CD14-positive monocyte (primary cell): ENCODE results near the gene RIMS1. TPM values are rescaled to one million over a fixed set of nuclear protein-coding genes. Genes with fewer than 3 reads are reported as not detected.

Experiments used
- DNase-seq, 3 donors: peaks; one replicate each; pipeline ENCODE4 v3.0.0-alpha.2; 2011 to 2022
- H2AFZ ChIP-seq: 2 replicates; pipeline ENCODE4 v1.6.0; 2012; ENCODE audit warnings: mild to moderate bottlenecking, low read depth, low read length, inconsistent platforms; ENCODE audit not compliant: insufficient read depth, poor library complexity, severe bottlenecking
- H3K27ac ChIP-seq, 2 donors: 1 replicate in 1 of 2; 2 replicates in 1 of 2; pipeline ENCODE4 v1.5.1; 2012 to 2013; ENCODE audit warnings: low read length in 2 of 2, control low read depth in 1 of 2, inconsistent platforms in 1 of 2, low read depth in 1 of 2, mild to moderate bottlenecking in 1 of 2
- H3K27me3 ChIP-seq, 2 donors: one replicate each; pipeline versions ENCODE4 v1.6.0 to v1.6.1; 2011 to 2013; ENCODE audit warnings: low read length in 2 of 2; ENCODE audit not compliant: control insufficient read depth in 2 of 2, insufficient read depth in 2 of 2
- H3K36me3 ChIP-seq, 2 donors: replicated peaks in 1 of 2; 1 replicate in 1 of 2; 2 replicates in 1 of 2; pipeline versions ENCODE4 v1.5.1 to v1.6.1; 2012 to 2013; ENCODE audit warnings: low read length in 2 of 2, control low read depth in 1 of 2, inconsistent platforms in 1 of 2, mild to moderate bottlenecking in 1 of 2; ENCODE audit not compliant: insufficient read depth in 2 of 2, control insufficient read depth in 1 of 2
- H3K4me1 ChIP-seq, 2 donors: 1 replicate in 1 of 2; 2 replicates in 1 of 2; pipeline versions ENCODE4 v1.5.1 to v1.6.1; 2012 to 2013; ENCODE audit warnings: low read length in 2 of 2, control low read depth in 1 of 2, inconsistent platforms in 1 of 2, mild to moderate bottlenecking in 1 of 2, moderate library complexity in 1 of 2; ENCODE audit not compliant: insufficient read depth in 2 of 2, control insufficient read depth in 1 of 2
- H3K4me2 ChIP-seq: replicated peaks from 2 replicates; pipeline ENCODE3; 2012; ENCODE audit warnings: low read length, moderate library complexity, mild to moderate bottlenecking; ENCODE audit not compliant: poor library complexity, severe bottlenecking; ENCODE audit errors: extremely low read depth
- H3K4me3 ChIP-seq, 3 experiments: fragments of 200-600 bp in 1 of 3; sonication (generic) in 1 of 3; replicated peaks in 1 of 3; 1 replicate in 2 of 3; 2 replicates in 1 of 3; pipeline ENCODE4 v1.5.1; 2011 to 2013; ENCODE audit warnings: low read length in 3 of 3, mild to moderate bottlenecking in 3 of 3, control low read depth in 2 of 3, low read depth in 2 of 3, inconsistent platforms in 1 of 3, moderate library complexity in 1 of 3
- H3K79me2 ChIP-seq: 2 replicates; pipeline ENCODE4 v1.6.0; 2012; ENCODE audit warnings: mild to moderate bottlenecking, control low read depth, inconsistent platforms, low read length, moderate library complexity; ENCODE audit not compliant: insufficient read depth
- H3K9ac ChIP-seq: 2 replicates; pipeline ENCODE4 v1.6.0; 2017; ENCODE audit warnings: low read length, mild to moderate bottlenecking; ENCODE audit not compliant: insufficient read depth, poor library complexity, severe bottlenecking
- H3K9me3 ChIP-seq, 2 donors: replicated peaks in 1 of 2; 1 replicate in 1 of 2; 2 replicates in 1 of 2; pipeline versions ENCODE4 v1.5.1 to v1.6.1; 2012 to 2013; ENCODE audit warnings: low read length in 2 of 2, control low read depth in 1 of 2; ENCODE audit not compliant: control insufficient read depth in 1 of 2, insufficient read depth in 1 of 2
- H4K20me1 ChIP-seq: 2 replicates; pipeline ENCODE4 v1.6.0; 2012; ENCODE audit warnings: mild to moderate bottlenecking, low read length, control low read depth, moderate library complexity; ENCODE audit not compliant: insufficient read depth
- H3K27ac Mint-ChIP-seq, 7 donors: one replicate each; pipeline ENCODE4 v1.8.0; 2020; ENCODE audit warnings: mild to moderate bottlenecking in 7 of 7, mixed read lengths in 7 of 7, moderate library complexity in 6 of 7, inconsistent platforms in 2 of 7
- H3K27me3 Mint-ChIP-seq, 3 donors: one replicate each; pipeline ENCODE4 v1.8.0; 2021 to 2022; ENCODE audit warnings: low read depth in 3 of 3, mild to moderate bottlenecking in 3 of 3, mixed read lengths in 3 of 3, moderate library complexity in 3 of 3, inconsistent platforms in 1 of 3
- H3K36me3 Mint-ChIP-seq, 2 donors: one replicate each; pipeline ENCODE4 v1.8.0; 2020; ENCODE audit warnings: mixed read lengths in 2 of 2, inconsistent platforms in 1 of 2, mild to moderate bottlenecking in 1 of 2
- H3K4me1 Mint-ChIP-seq: one replicate; pipeline ENCODE4 v1.8.0; 2020; ENCODE audit warnings: mild to moderate bottlenecking, mixed read lengths
- H3K4me3 Mint-ChIP-seq, 2 donors: one replicate each; pipeline ENCODE4 v1.8.0; 2020; ENCODE audit warnings: mild to moderate bottlenecking in 2 of 2, mixed read lengths in 2 of 2, moderate library complexity in 1 of 2
- H3K9me3 Mint-ChIP-seq, 7 donors: one replicate each; pipeline ENCODE4 v1.8.0; 2020 to 2022; ENCODE audit warnings: mixed read lengths in 7 of 7, mild to moderate bottlenecking in 6 of 7, moderate library complexity in 6 of 7, inconsistent platforms in 2 of 7
- WGBS: methylation state at CpG from one replicate; pipeline ENCODE4 v1.1.5; 2013; ENCODE audit warnings: missing lambda C conversion rate; ENCODE audit not compliant: insufficient coverage; 5-methylcytosine and 5-hydroxymethylcytosine counted together
- intact Hi-C, 2 donors: fragments of 100-400 bp; cut with micrococcal nuclease; formaldehyde crosslinking; loops; one replicate each; pipeline versions ENCODE4 v1.15.0 to v1.15.1; 2023
- polyA plus RNA-seq, 3 donors: library from polyadenylated mRNA; depleted of rRNA in 1 of 3; unstranded in 2 of 3; stranded (reverse) in 1 of 3; fragments of 300-500 nt in 2 of 3; fragments of >200 nt in 1 of 3; fragmentation: Illumina TruSeq in 2 of 3; gene quantifications; 1 replicate in 2 of 3; 2 replicates in 1 of 3; pipeline ENCODE4 v1.2.3, GENCODE V29; 2012 to 2021
- TF ChIP-seq, protein P1 (sequence below): fragments of 200-600 bp; IDR thresholded peaks from one replicate; pipeline ENCODE4 v1.8.0; 2022; ENCODE audit warnings: antibody characterized with exemption, mild to moderate bottlenecking

The RIMS1 gene
- polyA plus RNA-seq, 3 donors: not detected

GRCh38 chr6:71965404-71965803 lies 79.1 kb downstream of the RIMS1 start:
- no peaks in the 10 kb centered on the region for H3K4me1 ChIP-seq
- H3K4me2 ChIP-seq: no peak overlapping the region
- H3K4me3 ChIP-seq: no peak overlapping the region
- TF ChIP-seq, protein P1, sequence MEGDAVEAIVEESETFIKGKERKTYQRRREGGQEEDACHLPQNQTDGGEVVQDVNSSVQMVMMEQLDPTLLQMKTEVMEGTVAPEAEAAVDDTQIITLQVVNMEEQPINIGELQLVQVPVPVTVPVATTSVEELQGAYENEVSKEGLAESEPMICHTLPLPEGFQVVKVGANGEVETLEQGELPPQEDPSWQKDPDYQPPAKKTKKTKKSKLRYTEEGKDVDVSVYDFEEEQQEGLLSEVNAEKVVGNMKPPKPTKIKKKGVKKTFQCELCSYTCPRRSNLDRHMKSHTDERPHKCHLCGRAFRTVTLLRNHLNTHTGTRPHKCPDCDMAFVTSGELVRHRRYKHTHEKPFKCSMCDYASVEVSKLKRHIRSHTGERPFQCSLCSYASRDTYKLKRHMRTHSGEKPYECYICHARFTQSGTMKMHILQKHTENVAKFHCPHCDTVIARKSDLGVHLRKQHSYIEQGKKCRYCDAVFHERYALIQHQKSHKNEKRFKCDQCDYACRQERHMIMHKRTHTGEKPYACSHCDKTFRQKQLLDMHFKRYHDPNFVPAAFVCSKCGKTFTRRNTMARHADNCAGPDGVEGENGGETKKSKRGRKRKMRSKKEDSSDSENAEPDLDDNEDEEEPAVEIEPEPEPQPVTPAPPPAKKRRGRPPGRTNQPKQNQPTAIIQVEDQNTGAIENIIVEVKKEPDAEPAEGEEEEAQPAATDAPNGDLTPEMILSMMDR: no peak
- no peak overlapping the region for H3K27ac ChIP-seq
- intact Hi-C loops: no loop called here
- Mint-ChIP-seq H3K36me3 (no peaks in the 10 kb centered on the region), H3K9me3 (peaks cover 0 to 3% (median 0%) of the 10 kb centered on the region in 7 donors), H3K27me3 (no peaks in the 10 kb centered on the region), H3K27ac (no peak overlapping the region), H3K4me3 (no peak overlapping the region), H3K4me1 (no peaks in the 10 kb centered on the region)
- H3K36me3 ChIP-seq: no peaks in the 10 kb centered on the region
- H4K20me1 ChIP-seq: no peaks in the 10 kb centered on the region
- no peaks in the 10 kb centered on the region for H3K79me2 ChIP-seq
- DNase-seq: no peak
- 83% methylated on average over 6 of the region's 7 CpGs for WGBS
- H3K9ac ChIP-seq: no peak overlapping the region
- H2AFZ ChIP-seq: no peak overlapping the region
- H3K9me3 ChIP-seq: no peaks in the 10 kb centered on the region
- no peaks in the 10 kb centered on the region for H3K27me3 ChIP-seq

DNA sequence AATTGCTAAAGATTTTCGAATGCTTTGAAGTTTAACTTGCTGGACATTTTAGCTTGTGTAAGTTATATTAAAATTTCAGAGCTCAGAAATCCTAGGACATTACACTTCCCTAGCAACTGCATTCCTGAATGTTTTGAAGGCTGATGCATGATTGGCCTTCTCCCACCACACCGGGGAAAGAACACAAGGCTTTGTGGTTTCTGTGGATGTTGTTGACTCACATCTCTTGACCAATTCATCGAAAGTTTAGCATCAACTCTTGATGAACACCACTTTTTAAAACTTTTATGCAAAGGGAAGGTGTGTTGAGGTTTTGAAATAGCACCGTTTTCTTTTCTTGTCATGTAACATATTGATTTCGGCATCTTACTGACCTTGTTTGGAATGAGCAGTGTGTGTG lies 81.1 kb downstream of the RIMS1 start:
- Histone ChIP-seq H3K9me3 (no peaks in the 10 kb centered on the region), H3K79me2 (no peaks in the 10 kb centered on the region), H3K4me3 (no peak overlapping the region), H3K4me2 (no peak overlapping the region), H2AFZ (no peak overlapping the region), H4K20me1 (no peaks in the 10 kb centered on the region), H3K36me3 (no peaks in the 10 kb centered on the region), H3K27ac (no peak overlapping the region), H3K4me1 (no peaks in the 10 kb centered on the region), H3K9ac (no peak overlapping the region), H3K27me3 (no peaks in the 10 kb centered on the region)
- intact Hi-C loops: no loop called here
- H3K27ac Mint-ChIP-seq: no peak overlapping the region
- H3K4me1 Mint-ChIP-seq: no peaks in the 10 kb centered on the region
- no peak overlapping the region for H3K4me3 Mint-ChIP-seq
- WGBS: 40% methylated on average over 1 of the region's 5 CpGs
- peaks cover 0 to 3% (median 0%) of the 10 kb centered on the region in 7 donors for H3K9me3 Mint-ChIP-seq
- TF ChIP-seq, protein P1: no peak
- H3K27me3 Mint-ChIP-seq: peaks cover 0 to 2% (median 0%) of the 10 kb centered on the region in 3 donors
- no peaks in the 10 kb centered on the region for H3K36me3 Mint-ChIP-seq
- no peak for DNase-seq
